Calu3 (cell line): ENCODE results near the gene ATL2. TPM values are rescaled to one million over a fixed set of nuclear protein-coding genes. Genes with fewer than 3 reads are reported as not detected.
"Not testable (repeated sequence)": the region's sequence is repeated elsewhere in the genome, so short reads cannot be mapped to it uniquely, and the experiment has no call there.

Experiments
- BruUV-seq: library from RNA; stranded (reverse); fragments of 400-500 nt; replicated peaks from 2 replicates; lab custom pipeline; 2021; lab: Mats Ljungman, UMichigan
- CTCF ChIA-PET: fragments of 300-600 bp; sonication (Branson Sonifier 250); formaldehyde crosslinking; loops from one replicate; lab custom pipeline; 2022; ENCODE audit warnings: antibody characterized with exemption; lab: Charles Lee
- DNase-seq: peaks from one replicate; pipeline ENCODE4 v3.0.0; 2022
- H3K27ac Mint-ChIP-seq: one replicate; pipeline ENCODE4 v1.8.0; 2022; ENCODE audit warnings: mixed read lengths; ENCODE audit not compliant: unreplicated experiment
- H3K27me3 Mint-ChIP-seq: one replicate; pipeline ENCODE4 v1.8.0; 2022; ENCODE audit warnings: mixed read lengths; ENCODE audit not compliant: unreplicated experiment
- H3K36me3 Mint-ChIP-seq: one replicate; pipeline ENCODE4 v1.8.0; 2022; ENCODE audit warnings: mild to moderate bottlenecking, moderate library complexity, mixed read lengths; ENCODE audit not compliant: insufficient read depth, unreplicated experiment
- H3K4me1 Mint-ChIP-seq: one replicate; pipeline ENCODE4 v1.8.0; 2022; ENCODE audit warnings: mild to moderate bottlenecking, low read depth, mixed read lengths; ENCODE audit not compliant: unreplicated experiment
- H3K4me3 Mint-ChIP-seq: one replicate; pipeline ENCODE4 v1.8.0; 2022; ENCODE audit warnings: mild to moderate bottlenecking, low read depth, moderate library complexity, mixed read lengths; ENCODE audit not compliant: unreplicated experiment
- H3K9me3 Mint-ChIP-seq: one replicate; pipeline ENCODE4 v1.8.0; 2022; ENCODE audit warnings: low read depth, mixed read lengths; ENCODE audit not compliant: unreplicated experiment
- CTCF ChIP-seq: fragments of 200-600 bp; IDR thresholded peaks from one replicate; pipeline ENCODE4 v1.8.0; 2022; ENCODE audit warnings: antibody characterized with exemption; ENCODE audit not compliant: unreplicated experiment
- intact Hi-C: fragments of 100-400 bp; cut with micrococcal nuclease; formaldehyde crosslinking; loops from one replicate; pipeline ENCODE4 v1.10.0; 2022; ENCODE audit not compliant: unreplicated experiment
- total RNA-seq: library from RNA; stranded (reverse); gene quantifications from 2 replicates; pipeline ENCODE4 v1.2.3, GENCODE V29; 2022

Gene ATL2
- total RNA-seq, 1 experiment from 2014 or later, result 118 TPM

GRCh38 chr2:38386821-38387220 lies 9.7 kb upstream of the ATL2 start:
- Mint-ChIP-seq H3K9me3 (no peaks in the 10 kb centered on the region), H3K27me3 (no peaks in the 10 kb centered on the region), H3K4me1 (peaks cover 21% of the 10 kb centered on the region), H3K36me3 (no peaks in the 10 kb centered on the region), H3K4me3 (no peak overlapping the region), H3K27ac (no peak overlapping the region)
- DNase-seq, result no peak
- BruUV-seq, result no TSS peak
- intact Hi-C loops, result no loop called here
- CTCF ChIA-PET, result no interaction called here
- TF ChIP-seq CTCF, result no peak

- TF ChIP-seq CTCF, result no peak
- Mint-ChIP-seq H3K27me3 (no peaks in the 10 kb centered on the region), H3K4me1 (peaks cover 21% of the 10 kb centered on the region), H3K36me3 (no peaks in the 10 kb centered on the region), H3K4me3 (no peak overlapping the region), H3K9me3 (no peaks in the 10 kb centered on the region), H3K27ac (no peak overlapping the region)
- no TSS peak for BruUV-seq
- CTCF ChIA-PET, result no interaction called here
- intact Hi-C loops, result no loop called here
- DNase-seq, result no peak
These were observed 9.3 kb upstream of the ATL2 start for GRCh38 chr2:38386377-38386776.

- peaks cover 21% of the 10 kb centered on the region for H3K4me1 Mint-ChIP-seq
- H3K27me3 Mint-ChIP-seq, result no peaks in the 10 kb centered on the region
- CTCF ChIA-PET, result no interaction called here
- intact Hi-C loops, result no loop called here
- H3K9me3 Mint-ChIP-seq, result no peaks in the 10 kb centered on the region
- H3K36me3 Mint-ChIP-seq, result no peaks in the 10 kb centered on the region
- H3K4me3 Mint-ChIP-seq, result no peak overlapping the region
- no peak for DNase-seq
- TF ChIP-seq CTCF, result no peak
- BruUV-seq, result no TSS peak
- no peak overlapping the region for H3K27ac Mint-ChIP-seq
These were observed 7.3 kb upstream of the ATL2 start for GRCh38 chr2:38384338-38384737.

- CTCF ChIA-PET, H3K27me3 Mint-ChIP-seq, H3K4me3 Mint-ChIP-seq, intact Hi-C loops, H3K27ac Mint-ChIP-seq, H3K9me3 Mint-ChIP-seq, BruUV-seq, H3K36me3 Mint-ChIP-seq, DNase-seq: not testable (repeated sequence)
- H3K4me1 Mint-ChIP-seq, result peaks cover 21% of the 10 kb centered on the region
These were observed 6.7 kb upstream of the ATL2 start for GRCh38 chr2:38383741-38384140.

GRCh38 chr2:38381381-38382143 lies 4.5 kb upstream of the ATL2 start:
- no TSS peak for BruUV-seq
- no peak overlapping the region for H3K4me3 Mint-ChIP-seq
- H3K9me3 Mint-ChIP-seq, result no peaks in the 10 kb centered on the region
- intact Hi-C loops, result no loop called here
- no peak for TF ChIP-seq CTCF
- CTCF ChIA-PET, result no interaction called here
- DNase-seq, result no peak
- H3K36me3 Mint-ChIP-seq, result peaks cover 15% of the 10 kb centered on the region
- no peaks in the 10 kb centered on the region for H3K27me3 Mint-ChIP-seq
- H3K4me1 Mint-ChIP-seq, result peaks cover 18% of the 10 kb centered on the region
- H3K27ac Mint-ChIP-seq, result no peak overlapping the region
